HG03342 (cell line): ENCODE results near the gene GDPD4.
"Not testable (repeated sequence)": the region's sequence is repeated elsewhere in the genome, so short reads cannot be mapped to it uniquely, and the experiment has no call there.

Experiments
- ATAC-seq: cut with Tn5 transposase; IDR thresholded peaks from one replicate; pipeline ENCODE4 v1.9.1; 2021; ENCODE audit warnings: mild to moderate bottlenecking, moderate library complexity; ENCODE audit not compliant: unreplicated experiment

The GDPD4 gene

GRCh38 chr11:77301510-77301909 lies at the start of gene GDPD4:
Gene GDPD4, minus strand, starts transcription at chr11:77301686. Its CDS starts 16,549 bp downstream, at chr11:77285137.
- ATAC-seq, result no peak

- no peak for ATAC-seq
Observed at GRCh38 chr11:77347948-77348347, 46.5 kb upstream of the GDPD4 start.

GRCh38 chr11:77346906-77347603 lies 45.6 kb upstream of the GDPD4 start:
- ATAC-seq, result no peak

GRCh38 chr11:77345621-77346020 lies 44.1 kb upstream of the GDPD4 start:
- ATAC-seq, result no peak

- ATAC-seq, result no peak
Observed at GRCh38 chr11:77340501-77340900, 39.0 kb upstream of the GDPD4 start.

GRCh38 chr11:77332259-77332658 lies 30.8 kb upstream of the GDPD4 start:
- ATAC-seq, result no peak

- ATAC-seq, result no peak
Observed at GRCh38 chr11:77325159-77325558, 23.7 kb upstream of the GDPD4 start.

GRCh38 chr11:77324508-77324907 lies 23.0 kb upstream of the GDPD4 start:
- ATAC-seq, result no peak

- no peak for ATAC-seq
Observed at GRCh38 chr11:77322926-77323590, 21.6 kb upstream of the GDPD4 start.

GRCh38 chr11:77322506-77322905 lies 21.0 kb upstream of the GDPD4 start:
- no peak for ATAC-seq

- ATAC-seq, result no peak
Observed at GRCh38 chr11:77320351-77320750, 18.9 kb upstream of the GDPD4 start.

GRCh38 chr11:77318600-77318999 lies 17.1 kb upstream of the GDPD4 start:
- no peak for ATAC-seq

GRCh38 chr11:77316733-77317342 lies 15.4 kb upstream of the GDPD4 start:
- ATAC-seq, result no peak

- no peak for ATAC-seq
Observed at GRCh38 chr11:77312107-77312506, 10.6 kb upstream of the GDPD4 start.

GRCh38 chr11:77311701-77312100 lies 10.2 kb upstream of the GDPD4 start:
- ATAC-seq, result no peak

GRCh38 chr11:77310721-77311120 lies 9.2 kb upstream of the GDPD4 start:
- no peak for ATAC-seq

GRCh38 chr11:77309401-77310085 lies 8.1 kb upstream of the GDPD4 start:
- no peak for ATAC-seq

- no peak for ATAC-seq
Observed at GRCh38 chr11:77308838-77309237, 7.4 kb upstream of the GDPD4 start.

GRCh38 chr11:77303328-77303727 lies 1.8 kb upstream of the GDPD4 start:
- ATAC-seq, result no peak

- no peak for ATAC-seq
Observed at GRCh38 chr11:77302752-77303151, 1.3 kb upstream of the GDPD4 start.

GRCh38 chr11:77300695-77301094 lies 791 bp downstream of the GDPD4 start:
- no peak for ATAC-seq

- ATAC-seq, result not testable (repeated sequence)
Observed at GRCh38 chr11:77300028-77300427, 1.5 kb downstream of the GDPD4 start.
